DMS 273 (cell line): ENCODE measurements around the gene CDH20.

ENCODE experiments used
- DNase-seq: peaks from one replicate; lab custom pipeline; 2025; ENCODE audit not compliant: unreplicated experiment; lab: John Stamatoyannopoulos, UW

CDH20 gene

DNA sequence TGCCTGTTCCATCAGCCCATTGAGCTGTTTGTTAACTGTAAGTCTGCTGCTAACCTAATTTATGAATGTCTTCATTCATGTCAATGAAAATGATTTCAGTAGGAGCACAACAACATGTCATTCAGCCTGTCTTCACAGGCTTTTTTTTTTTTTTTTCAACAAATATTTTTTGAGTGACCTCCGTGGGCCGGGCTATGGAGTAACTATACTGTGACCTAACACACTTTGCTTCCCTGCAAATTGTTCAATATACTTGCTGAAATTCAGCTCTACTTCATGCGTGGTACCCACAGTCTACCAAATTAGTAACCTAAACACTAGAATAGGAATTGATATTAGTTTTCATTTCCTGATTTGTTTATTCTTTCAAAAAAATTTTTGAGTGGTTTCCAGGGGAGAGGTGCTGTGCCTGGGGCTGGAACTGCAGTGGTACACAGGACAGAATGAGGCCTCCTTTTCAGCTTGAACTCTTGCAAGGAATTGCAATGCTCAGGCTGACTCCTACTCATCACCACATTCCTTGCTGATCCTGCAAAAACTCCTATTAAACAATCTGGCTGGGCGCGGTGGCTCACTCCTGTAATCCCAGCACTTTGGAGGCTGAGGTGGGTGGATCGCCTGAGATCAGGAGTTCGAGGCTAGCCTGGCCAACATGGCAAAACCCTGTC lies 87.1 kb downstream of the CDH20 start:
- no peak for DNase-seq

DNA sequence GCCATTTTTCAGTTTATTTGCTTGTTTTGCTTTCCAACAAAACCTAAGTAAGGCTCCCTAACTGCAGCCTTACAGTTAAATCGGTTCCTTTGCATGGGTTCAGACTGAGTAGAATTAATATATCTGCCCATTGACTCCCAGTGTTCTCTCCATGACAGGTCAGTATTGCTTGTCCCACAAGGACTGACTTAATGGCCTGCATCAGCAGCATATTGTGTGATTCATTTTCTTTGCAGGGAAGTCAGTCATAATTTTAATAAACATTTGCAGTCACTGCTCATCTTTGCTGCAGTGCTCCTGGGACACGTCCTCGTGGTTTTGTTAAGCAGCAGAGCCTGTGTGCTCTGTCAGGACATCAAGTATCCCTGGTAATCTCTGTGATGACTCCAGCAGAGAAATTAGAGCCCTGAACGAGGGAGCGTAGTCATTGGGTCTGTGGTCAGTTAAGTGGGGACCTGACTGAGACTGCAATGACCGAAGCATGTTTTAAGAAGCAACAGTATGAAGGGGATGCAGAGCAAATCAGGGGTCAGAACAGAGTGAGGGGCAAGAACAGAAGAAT lies 93.3 kb downstream of the CDH20 start:
- DNase-seq, result no peak

DNA sequence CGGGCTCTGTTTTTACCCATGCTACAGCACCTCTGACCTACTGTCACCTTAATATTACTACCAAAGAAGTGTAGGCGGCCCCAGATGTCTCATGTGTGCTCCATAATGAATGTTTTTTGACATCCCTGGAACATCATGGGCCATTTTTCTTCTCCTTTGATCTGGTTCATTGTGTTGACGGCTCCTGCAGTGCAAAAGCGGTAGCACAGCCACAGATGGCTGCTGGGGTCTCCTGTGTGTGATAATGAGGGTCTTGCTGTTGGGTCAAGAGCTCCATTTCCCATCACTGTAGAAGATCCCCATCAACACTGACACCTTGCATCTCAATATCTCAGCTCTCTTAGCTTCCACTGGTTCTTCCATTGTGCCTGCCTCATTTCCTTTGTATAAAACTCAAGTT lies 95.0 kb downstream of the CDH20 start:
- DNase-seq, result no peak

DNA sequence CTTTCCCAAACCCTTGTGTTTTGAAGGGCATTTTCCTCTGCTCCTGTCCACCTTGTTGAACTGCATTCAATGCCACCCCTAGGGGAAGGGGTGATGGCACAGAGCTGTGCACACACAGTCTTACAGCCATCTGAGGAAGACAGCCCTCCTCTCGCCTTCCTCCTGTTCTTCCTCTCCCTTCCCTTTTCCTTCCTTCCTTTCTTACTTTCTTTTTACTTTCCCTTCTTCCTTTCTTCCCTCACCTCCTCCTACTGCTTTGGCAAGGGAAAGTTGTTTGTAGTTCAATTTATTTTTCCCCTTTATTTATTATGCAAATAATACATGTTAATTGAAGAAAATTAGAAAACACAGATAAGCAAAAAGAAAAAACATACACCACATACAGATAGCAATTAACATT lies 99.4 kb downstream of the CDH20 start:
- no peak for DNase-seq

DNA sequence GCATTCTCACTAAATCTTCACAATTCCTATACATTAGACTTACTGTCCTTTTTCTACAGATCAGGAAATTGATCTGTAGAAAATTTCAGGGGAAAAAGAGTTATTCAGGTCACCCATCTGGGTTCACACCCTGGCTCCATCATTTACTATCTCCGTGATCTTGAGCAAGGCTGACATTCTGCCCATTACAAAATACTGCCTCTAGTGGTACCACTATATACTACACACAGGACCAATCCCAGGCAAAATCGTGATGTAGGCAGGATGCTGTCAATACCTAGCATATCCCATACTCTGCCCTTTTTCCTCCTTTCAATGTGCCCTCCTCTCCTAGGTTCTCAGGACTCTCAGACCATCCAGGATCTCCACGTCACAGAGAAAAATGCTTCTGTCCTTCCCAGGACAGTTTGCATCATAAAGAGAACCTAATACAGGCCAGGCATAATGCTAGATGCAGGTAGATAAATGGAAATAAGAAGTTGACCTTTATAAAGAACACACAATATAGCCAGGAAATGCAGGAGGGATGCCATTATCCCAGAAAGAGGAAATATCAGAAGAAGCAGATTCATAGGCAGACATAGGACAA lies 101.9 kb downstream of the CDH20 start:
- peak; percentile 57 for DNase-seq

DNA sequence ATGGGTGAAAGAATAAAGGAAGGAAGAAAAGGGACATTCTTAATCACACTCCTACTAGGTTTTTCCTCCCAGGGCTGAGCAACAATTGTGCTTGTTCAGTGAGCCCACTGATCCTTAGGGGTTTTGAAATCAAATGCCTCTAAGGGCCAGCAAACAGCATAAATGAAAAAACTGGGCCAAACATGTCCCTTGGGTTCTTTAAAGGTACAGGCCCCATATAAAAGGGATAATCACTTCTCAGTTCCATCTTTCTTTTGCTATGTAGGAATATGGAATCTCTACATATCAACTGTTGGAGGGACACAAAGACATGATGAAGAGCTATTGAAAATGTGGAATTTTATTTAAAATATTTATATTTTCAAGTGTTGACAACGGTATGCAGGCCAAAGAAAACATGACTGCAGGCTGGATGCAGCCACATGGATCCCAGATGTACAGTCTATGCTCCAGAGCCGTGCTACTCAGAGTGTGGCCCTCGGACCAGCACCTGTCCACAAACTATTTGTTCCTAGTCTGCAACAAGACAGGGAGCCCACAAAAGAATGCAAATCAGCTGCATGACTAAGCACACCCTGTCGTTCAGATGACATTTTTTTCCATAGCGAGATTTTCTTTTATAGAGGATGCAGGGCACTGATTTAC lies 110.0 kb downstream of the CDH20 start:
- DNase-seq, result no peak

DNA sequence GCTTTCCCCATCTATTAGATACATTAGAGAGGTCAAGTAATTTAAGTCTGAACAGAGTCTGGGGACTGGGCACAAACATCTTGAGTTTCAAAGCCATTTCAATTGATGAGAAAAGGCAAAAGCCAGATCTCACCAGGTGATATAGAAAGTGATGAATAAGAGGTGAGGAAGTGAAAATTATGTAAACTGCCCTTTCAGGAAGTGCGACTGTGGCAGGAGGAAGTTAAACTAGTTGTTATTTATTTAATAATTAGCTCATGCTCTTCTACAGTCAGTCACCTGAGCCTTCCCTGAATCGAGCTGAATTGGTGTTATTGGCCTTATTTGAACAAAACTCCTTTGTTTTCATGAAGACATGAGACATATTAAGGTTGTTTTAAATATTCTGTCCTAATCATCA lies 115.1 kb downstream of the CDH20 start:
- no peak for DNase-seq

DNA sequence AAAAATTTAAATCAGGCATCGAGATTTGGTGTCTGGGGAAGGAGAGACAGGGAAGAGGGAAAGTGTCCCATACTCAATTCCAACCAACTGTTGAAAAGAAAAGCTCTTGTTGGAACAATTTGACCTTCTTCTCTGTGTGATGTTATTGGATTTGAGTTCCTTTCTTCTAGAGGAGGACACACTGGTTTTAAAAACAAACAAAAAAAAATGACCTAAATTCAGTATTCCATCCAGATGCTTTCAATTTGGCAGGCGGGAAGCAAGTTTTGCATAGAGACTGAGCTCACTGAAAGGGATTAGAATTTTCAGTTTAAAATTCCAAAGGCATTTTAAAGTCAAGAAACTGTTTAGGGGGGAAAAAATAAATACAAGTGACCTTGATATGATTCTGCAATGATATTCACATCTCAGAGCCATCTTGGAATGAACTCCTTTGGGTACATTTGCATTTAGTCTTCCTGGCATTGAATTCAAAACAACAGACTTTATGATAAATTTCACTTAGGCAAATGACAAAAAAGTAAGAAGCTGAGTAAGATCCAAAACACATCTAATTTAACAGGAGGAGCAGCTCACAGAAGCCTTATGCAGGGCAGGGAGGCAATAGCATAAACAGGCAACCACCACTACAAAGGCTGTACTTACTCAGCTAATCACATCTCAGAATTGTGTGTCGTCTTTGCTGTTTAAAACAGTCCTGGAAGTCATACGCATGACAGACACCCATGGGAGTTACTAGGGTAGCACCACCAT lies 126.8 kb downstream of the CDH20 start:
- DNase-seq, result no peak

DNA sequence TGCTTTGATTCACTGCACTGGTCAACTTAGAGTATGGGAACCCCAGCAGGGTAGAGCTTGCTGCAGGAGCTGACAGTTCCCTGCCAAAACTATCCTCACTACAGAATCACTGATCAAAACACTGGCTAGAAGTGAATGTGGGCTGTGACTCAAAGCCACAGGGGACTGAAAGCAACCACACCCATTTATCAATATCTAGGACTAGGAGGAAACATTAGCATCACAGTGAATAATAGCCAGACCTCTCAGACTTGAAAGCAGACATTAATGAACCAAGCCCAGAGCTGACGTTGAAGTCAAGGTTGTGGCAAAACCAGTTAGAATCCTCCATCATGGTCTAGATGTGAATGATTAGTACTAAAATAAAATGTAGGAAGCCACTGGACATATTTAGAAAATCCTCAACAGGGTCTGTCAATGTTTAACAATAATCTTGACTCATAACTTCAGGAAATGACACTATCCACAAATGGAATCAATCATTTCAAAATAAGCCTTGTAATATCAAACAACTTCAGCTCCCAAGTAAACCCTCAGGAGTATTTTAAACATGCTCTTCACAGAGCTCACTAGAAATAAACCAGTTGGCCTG lies 131.4 kb downstream of the CDH20 start:
- DNase-seq, result no peak

DNA sequence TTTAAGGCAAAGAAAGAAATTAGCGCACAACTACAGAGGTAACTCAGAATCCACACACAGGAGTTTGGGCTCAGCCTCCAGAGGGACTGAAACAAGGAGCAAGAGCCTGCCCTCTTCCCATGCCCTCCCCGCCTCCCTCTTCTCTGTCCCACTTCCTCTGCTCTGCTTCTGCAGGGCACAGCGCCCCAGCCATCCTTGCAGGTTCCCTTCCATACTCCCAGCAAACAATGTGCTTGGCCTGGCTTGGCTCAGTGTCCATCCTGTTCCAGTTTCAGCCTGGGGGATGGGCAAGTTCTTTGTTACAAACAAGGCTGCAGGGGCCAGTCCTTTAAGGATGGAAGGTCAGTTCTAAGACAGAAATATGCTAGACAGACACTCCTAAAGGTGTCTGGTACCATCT lies 133.5 kb downstream of the CDH20 start:
- DNase-seq, result no peak

DNA sequence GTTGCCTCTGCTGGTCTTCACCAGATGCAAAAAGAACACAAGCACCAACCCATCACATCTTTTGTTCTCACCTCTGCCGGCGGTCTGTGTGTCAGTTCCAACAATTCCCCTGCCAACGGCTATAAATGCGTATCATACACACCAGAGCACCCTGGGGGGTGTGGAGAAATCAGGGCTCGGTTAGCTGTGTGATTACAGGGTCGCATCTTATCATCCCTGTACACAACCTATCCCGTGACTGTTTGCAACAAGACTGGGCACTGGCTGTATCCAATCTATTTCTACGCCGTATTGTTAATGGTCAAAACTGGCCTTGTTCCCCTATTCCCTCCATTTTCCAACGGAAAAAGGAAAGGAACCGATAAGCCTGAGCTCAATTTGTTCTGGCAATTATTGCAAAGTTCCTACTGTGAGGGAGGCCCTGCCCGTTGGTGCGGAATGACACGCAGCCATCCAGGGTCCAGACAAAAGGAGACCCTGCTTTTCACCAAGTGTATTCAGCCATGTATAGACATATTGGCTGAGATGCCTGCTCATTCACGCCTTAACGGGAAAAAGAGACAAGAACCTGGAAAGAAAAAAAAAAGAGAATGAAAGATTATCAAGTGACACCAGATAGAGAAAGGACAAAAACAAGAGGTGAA lies 136.9 kb downstream of the CDH20 start:
- DNase-seq, result no peak

DNA sequence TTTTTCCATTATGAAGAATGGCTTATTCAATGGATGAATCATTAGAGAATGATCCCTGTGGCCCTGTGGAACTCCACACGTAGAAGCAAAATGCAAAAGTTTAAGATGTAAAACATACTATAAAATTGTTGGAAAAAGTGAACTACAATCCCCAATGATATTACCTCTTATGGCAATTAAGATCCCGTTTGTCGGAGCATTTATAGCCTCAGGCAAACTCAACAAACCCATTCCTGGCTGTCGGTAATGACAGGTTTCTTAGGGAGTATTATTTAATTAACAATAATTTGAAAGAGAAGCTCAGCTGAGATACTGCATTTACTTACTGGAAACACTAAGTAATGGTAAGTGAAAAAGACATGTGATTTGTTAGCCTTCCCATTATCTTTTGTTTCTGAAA lies 138.3 kb downstream of the CDH20 start:
- no peak for DNase-seq

DNA sequence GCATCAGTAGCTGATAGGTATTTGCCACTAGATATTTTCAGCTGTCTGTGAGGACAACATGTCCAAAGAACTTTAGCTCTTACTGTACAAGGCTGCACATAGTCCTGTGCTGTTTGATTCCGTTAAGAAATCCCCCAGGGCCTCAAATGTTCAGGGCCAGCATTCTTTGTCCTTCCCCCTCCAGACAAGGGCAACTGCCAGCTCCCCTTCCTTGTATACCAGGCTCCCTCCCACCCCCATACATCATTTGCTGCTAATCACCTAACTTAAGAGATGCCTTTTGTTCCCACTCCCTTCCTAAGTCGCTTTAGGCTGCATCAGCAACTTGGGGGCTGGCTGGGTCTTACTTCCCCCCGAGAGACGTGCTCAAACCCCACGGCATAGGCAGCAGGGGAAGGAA lies 138.7 kb downstream of the CDH20 start:
- DNase-seq, result no peak

DNA sequence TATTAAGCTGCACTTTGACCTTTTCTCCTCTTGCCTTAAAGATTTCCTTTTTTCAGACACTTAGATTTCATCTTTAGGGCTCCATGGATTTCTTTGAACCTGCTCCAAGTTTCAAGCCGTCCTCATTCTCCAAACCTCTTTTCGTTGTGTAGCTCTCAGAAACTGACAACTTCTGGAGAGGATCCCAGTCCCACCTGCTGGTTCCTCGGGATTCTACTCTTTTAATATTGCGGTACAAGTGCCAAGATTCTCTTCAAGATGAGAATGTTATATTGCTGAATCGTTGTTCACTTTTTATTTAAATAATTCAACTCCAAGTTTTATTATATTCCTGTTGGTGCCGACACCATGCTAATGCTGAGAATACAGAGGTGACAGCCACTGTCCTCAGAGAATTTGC lies 141.1 kb downstream of the CDH20 start:
- no peak for DNase-seq

DNA sequence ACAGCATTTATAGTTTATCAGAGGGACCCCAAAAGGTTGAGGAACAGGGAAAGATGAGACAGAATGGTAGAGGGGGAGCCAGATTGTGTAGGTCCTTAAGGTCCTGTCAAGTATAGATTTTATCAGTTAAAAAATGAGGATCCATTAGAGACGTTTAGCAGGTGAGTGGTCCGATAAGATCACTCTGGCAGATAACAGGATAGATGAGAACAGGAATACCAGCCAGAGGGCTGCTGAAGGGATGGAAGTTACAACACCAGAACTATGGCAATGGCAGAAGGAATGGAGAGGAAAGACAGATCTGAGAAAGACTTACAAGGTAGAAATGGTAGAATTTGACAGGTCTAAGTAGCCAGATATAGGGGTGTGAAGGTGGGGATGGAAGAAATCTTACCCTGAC lies 141.7 kb downstream of the CDH20 start:
- no peak for DNase-seq

DNA sequence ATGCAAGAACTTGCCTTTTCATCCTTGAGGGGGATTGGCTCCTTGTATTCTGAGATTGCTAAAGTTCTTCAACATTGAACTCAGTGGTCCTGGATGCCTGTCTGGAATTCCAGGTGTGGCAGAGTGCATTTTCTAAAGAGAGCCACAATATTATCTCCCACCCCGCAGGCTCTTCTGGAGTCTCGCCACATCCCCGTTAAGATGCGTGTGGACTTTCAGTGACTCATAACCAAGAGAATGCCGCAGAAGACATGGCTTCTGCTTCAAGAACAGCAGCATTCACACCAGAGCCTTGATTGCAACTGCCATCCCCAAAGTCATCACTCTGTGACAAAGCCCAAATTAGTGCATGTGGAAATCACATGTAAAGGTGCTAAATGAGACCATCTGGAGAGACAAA lies 142.7 kb downstream of the CDH20 start:
- DNase-seq, result no peak

DNA sequence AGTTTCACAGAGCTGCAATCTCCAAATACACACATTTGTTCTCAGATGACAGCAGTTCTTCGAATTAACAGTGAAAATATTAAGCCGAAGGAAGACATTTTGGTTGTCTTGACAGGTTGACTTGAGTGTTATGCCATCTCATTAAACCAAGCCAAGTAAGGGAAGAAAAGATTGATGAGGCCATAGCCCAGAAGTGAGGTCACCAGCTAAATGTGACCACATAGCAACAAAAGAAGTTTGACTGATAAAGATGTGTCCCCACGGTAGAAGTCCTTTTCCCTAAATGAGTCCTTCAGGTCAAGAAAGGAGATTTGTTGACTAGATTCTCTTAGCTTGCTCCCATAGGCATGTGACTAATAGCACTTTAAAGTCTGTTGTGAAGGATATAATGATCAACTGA lies 156.1 kb downstream of the CDH20 start:
- no peak for DNase-seq

DNA sequence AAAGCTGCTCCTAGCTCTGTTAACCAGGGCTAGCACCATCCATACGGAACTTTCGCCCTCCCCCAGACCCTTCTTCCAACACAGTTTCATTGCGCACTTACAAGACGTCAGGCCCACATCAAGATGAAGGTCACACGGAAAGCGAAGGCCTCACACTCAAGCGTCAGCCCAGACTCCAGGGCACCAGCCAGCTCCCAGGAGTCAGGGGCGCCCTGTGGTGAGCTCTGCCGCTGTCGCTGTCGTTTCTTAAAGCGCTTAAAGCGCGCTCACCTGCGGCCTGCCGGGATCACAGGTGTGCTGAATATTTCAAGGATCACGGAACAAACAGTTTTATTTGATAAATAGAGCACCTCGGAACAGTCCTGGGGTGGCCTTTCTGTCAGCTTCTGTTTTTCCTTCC lies 163.1 kb downstream of the CDH20 start:
- DNase-seq, result no peak

DNA sequence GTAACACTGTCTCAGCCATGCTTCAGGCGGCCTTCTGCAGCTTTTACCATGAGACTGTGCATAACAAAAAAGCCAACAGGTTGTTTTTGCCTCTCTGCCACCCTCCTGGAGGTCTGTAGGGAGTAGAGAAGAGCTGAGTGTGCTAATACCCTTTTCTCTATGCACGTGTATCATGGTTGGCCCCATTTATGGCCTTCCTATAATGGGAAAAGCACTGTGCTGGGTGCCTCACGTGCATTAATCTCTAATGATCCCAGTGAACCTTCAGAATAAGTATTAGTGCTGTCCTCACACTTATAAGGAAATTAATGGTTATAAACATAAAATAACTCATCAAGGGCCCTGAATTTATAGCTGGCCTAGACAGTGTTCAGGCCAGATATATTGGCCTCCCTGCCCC lies 164.2 kb downstream of the CDH20 start:
- DNase-seq, result no peak

DNA sequence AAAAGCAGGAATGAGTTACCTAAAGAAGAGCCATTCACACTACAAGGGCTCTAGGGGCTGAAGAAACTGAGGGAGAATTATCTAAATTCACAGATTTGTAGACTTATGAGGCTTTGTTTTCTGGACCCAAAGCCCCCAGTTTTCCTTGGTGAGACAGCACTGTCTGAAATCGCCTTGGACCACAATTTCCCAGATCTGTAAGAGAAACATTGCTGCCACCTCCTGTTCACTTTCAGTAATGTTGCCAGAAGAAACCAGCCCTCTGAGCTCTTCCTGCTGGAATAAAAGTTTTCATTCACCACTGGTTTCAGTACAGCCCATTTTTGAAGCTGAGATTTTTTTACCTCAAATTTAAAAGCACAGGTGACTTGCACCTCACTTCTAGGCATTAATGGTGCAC lies 169.2 kb downstream of the CDH20 start:
- peak; percentile 75 for DNase-seq

DNA sequence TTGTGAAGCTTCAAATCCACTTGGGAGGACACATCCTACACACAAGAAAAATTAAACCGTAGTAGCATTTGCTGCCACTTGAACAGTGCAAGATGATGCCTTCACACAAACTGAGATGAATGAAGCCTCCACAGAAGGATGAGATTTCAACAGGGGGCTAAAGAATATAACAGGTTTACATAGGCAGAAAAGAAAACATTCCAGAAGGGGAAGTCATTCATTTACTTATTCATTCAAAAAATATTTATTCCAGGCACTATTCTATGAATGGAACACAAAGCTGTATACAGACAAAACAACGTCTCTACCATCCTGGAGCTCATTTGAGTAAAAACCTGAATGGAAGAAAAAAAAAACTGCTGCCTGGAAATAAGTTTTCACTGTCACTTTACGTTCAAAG lies 170.5 kb downstream of the CDH20 start:
- DNase-seq, result no peak
